SK-N-DZ (cell line): ENCODE results near the gene ARL6IP1.
"Not testable (repeated sequence)": the region's sequence is repeated elsewhere in the genome, so short reads cannot be mapped to it uniquely, and the experiment has no call there.

Experiments
- DNase-seq: peaks from one replicate; pipeline ENCODE4 v3.0.0-alpha.2; 2015; ENCODE audit warnings: low spot score

ARL6IP1 gene

GRCh38 chr16:18799500-18799899 lies 1.8 kb downstream of the ARL6IP1 start:
- DNase-seq: no peak

- DNase-seq: no peak
These were observed 3.6 kb downstream of the ARL6IP1 start for GRCh38 chr16:18797746-18798145.

GRCh38 chr16:18796377-18796776 lies 5.0 kb downstream of the ARL6IP1 start:
- no peak for DNase-seq

- DNase-seq: no peak
These were observed 8.4 kb downstream of the ARL6IP1 start for GRCh38 chr16:18792836-18793433.

GRCh38 chr16:18789850-18790706 lies 11.3 kb downstream of the ARL6IP1 start, which contains the start of gene RPS15A:
TSS of gene RPS15A (minus strand) at chr16:18790334. CDS start at chr16:18789113, 1,221 bp downstream.
- DNase-seq: peak; percentile 98

GRCh38 chr16:18789515-18789849 lies 11.9 kb downstream of the ARL6IP1 start:
- no peak for DNase-seq

GRCh38 chr16:18788828-18789514 lies 12.4 kb downstream of the ARL6IP1 start:
- DNase-seq: no peak

- DNase-seq: no peak
These were observed 16.3 kb downstream of the ARL6IP1 start for GRCh38 chr16:18784917-18785623.

GRCh38 chr16:18783430-18784341 lies 17.7 kb downstream of the ARL6IP1 start:
- DNase-seq: no peak

GRCh38 chr16:18782697-18783429 lies 18.5 kb downstream of the ARL6IP1 start:
- no peak for DNase-seq

- not testable (repeated sequence) for DNase-seq
These were observed 20.1 kb downstream of the ARL6IP1 start for GRCh38 chr16:18781232-18781631.

- DNase-seq: not testable (repeated sequence)
These were observed 20.8 kb downstream of the ARL6IP1 start for GRCh38 chr16:18780460-18781026.

- DNase-seq: not testable (repeated sequence)
These were observed 23.7 kb downstream of the ARL6IP1 start for GRCh38 chr16:18777664-18778063.

GRCh38 chr16:18776334-18776733 lies 25.0 kb downstream of the ARL6IP1 start:
- DNase-seq: not testable (repeated sequence)

- DNase-seq: not testable (repeated sequence)
These were observed 26.7 kb downstream of the ARL6IP1 start for GRCh38 chr16:18774651-18775050.

GRCh38 chr16:18772171-18772570 lies 29.2 kb downstream of the ARL6IP1 start:
- DNase-seq: not testable (repeated sequence)

GRCh38 chr16:18770336-18770962 lies 30.9 kb downstream of the ARL6IP1 start:
- DNase-seq: not testable (repeated sequence)

- not testable (repeated sequence) for DNase-seq
These were observed 34.1 kb downstream of the ARL6IP1 start for GRCh38 chr16:18767217-18767616.

- DNase-seq: not testable (repeated sequence)
These were observed 38.6 kb downstream of the ARL6IP1 start for GRCh38 chr16:18762713-18763112.
